Tibial nerve (tissue), 4 donors: ENCODE results near the gene NDUFS5. TPM values are rescaled to one million over a fixed set of nuclear protein-coding genes. Genes with fewer than 3 reads are reported as not detected.

ENCODE experiments used
- DNase-seq, 2 donors: peaks; one replicate each; pipeline ENCODE4 v3.0.0-alpha.2; 2019; ENCODE audit warnings: low spot score in 2 of 2
- H3K27ac ChIP-seq, 4 donors: fragments of 200-600 bp; sonication (generic) in 3 of 4; one replicate each; pipeline ENCODE4 v1.5.1; 2017 to 2019; ENCODE audit warnings: mild to moderate bottlenecking in 1 of 4
- H3K27me3 ChIP-seq, 2 donors: fragments of 200-600 bp; sonication (generic) in 1 of 2; one replicate each; pipeline versions ENCODE4 v1.5.1 to v1.6.0; 2017 to 2019
- H3K36me3 ChIP-seq, 3 donors: fragments of 200-600 bp; sonication (generic); one replicate each; pipeline ENCODE4 v1.5.1; 2018 to 2019
- H3K4me1 ChIP-seq, 4 donors: fragments of 200-600 bp; sonication (generic) in 3 of 4; one replicate each; pipeline ENCODE4 v1.5.1; 2017 to 2019
- H3K4me3 ChIP-seq, 4 donors: fragments of 200-600 bp; sonication (generic) in 3 of 4; one replicate each; pipeline ENCODE4 v1.5.1; 2017 to 2019; ENCODE audit warnings: mild to moderate bottlenecking in 1 of 4, moderate library complexity in 1 of 4
- H3K9me3 ChIP-seq, 4 donors: fragments of 200-600 bp; sonication (generic) in 3 of 4; one replicate each; pipeline ENCODE4 v1.5.1; 2017 to 2019
- EP300 ChIP-seq, 2 donors: sonication (generic); formaldehyde crosslinking; IDR thresholded peaks; one replicate each; pipeline ENCODE4 v1.6.1; 2017; ENCODE audit warnings: antibody characterized with exemption in 2 of 2, mild to moderate bottlenecking in 1 of 2
- POLR2A ChIP-seq, 2 donors: fragments of 450-650 bp; IDR thresholded peaks; one replicate each; pipeline ENCODE4 v1.6.1; 2017; ENCODE audit warnings: antibody characterized with exemption in 2 of 2, mild to moderate bottlenecking in 2 of 2, moderate library complexity in 2 of 2
- WGBS, 2 donors: methylation state at CpG; one replicate each; pipeline ENCODE4 v1.1.5; 2018; 5-methylcytosine and 5-hydroxymethylcytosine counted together
- total RNA-seq, 4 donors: library from RNA; depleted of rRNA; stranded (reverse); fragments of >200 nt; gene quantifications; one replicate each; pipeline ENCODE4 v1.1.0, GENCODE V29; 2016
- TF ChIP-seq, protein P1 (sequence below), 5 experiments: fragments of 200-600 bp in 3 of 5; fragments of 450-650 bp in 2 of 5; sonication (generic) in 3 of 5; IDR thresholded peaks; one replicate each; pipeline ENCODE4 v1.5.1; 2016 to 2019; ENCODE audit warnings: antibody characterized with exemption in 5 of 5, mild to moderate bottlenecking in 3 of 5, moderate library complexity in 2 of 5

The NDUFS5 gene
- total RNA-seq, 4 donors from 2014 or later, result 281 to 424 (median 345) TPM

DNA sequence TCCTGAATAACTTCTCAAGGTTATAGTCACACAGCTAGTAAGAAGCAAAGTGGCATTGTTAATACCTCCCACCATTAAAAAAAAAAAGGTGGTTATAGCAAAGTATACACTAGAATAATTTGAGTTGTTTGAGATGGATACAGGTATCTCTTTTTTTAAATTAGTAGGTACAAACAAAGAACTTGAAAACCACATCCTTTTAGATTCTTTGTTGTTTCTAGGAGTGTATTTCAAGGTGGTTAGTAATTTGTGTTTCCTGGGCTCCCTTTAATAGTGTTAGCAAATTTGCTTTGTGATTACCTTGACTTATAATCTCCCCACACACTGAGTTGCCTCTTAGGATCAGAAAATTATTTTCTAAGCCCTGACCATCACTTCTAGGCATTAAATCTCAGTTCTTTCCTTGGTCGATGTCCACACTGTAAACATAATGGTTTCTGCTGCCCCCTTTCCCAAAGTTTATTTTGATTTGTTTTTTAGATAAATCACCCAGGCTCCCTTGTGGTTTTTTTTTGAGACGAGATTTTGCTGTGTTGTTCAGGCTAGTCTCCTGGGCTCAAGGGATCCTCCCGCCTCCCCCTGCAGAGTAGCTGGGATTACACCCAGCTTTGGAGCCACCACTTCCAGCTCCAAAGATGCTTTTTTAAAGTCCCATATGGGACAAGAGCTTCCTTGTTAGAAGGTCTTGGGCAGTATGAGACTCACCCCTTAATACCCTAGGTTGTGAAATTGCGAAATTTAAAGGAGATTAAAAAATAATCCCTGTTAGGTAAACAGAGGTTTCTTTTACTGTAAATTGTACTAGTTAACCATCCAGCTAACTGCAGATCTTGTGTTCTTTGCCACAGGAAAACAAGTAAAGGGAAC, 28.9 kb upstream of the NDUFS5 start:
- no peak overlapping the region for H3K4me3 ChIP-seq
- no peak for DNase-seq
- TF ChIP-seq POLR2A (IDR thresholded peaks at IDR 0.05) (no peak), EP300 (IDR thresholded peaks at IDR 0.05) (no peak)
- TF ChIP-seq, protein P1, sequence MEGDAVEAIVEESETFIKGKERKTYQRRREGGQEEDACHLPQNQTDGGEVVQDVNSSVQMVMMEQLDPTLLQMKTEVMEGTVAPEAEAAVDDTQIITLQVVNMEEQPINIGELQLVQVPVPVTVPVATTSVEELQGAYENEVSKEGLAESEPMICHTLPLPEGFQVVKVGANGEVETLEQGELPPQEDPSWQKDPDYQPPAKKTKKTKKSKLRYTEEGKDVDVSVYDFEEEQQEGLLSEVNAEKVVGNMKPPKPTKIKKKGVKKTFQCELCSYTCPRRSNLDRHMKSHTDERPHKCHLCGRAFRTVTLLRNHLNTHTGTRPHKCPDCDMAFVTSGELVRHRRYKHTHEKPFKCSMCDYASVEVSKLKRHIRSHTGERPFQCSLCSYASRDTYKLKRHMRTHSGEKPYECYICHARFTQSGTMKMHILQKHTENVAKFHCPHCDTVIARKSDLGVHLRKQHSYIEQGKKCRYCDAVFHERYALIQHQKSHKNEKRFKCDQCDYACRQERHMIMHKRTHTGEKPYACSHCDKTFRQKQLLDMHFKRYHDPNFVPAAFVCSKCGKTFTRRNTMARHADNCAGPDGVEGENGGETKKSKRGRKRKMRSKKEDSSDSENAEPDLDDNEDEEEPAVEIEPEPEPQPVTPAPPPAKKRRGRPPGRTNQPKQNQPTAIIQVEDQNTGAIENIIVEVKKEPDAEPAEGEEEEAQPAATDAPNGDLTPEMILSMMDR (IDR thresholded peaks at IDR 0.05), result no peak
- peaks cover 0 to 60% (median 9%) of the 10 kb centered on the region in 4 donors for H3K4me1 ChIP-seq
- no peaks in the 10 kb centered on the region for H3K9me3 ChIP-seq
- peaks cover 0 to 40% (median 9%) of the 10 kb centered on the region in 3 donors for H3K36me3 ChIP-seq
- WGBS, 2 donors, result 26 to 40% methylated on average over 4 of the region's 4 CpGs
- no peaks in the 10 kb centered on the region for H3K27me3 ChIP-seq
- H3K27ac ChIP-seq, result peak overlapping the region in 3 of 4 donors; percentile 56 to 71 (median 69)

DNA sequence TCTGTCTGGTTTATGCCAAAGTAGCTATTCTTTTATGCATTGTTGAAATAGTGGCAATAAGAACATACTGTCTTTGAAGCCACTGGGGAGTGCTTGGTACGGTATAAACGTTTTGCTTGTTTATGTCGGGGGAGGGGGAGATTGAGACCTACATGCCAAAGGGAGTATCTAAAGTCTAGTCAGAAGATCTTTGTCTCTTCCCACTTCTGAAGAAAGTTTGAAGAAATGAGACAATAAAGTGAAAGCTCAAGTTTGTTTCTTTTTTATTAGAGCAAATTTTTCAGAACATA, 28.3 kb upstream of the NDUFS5 start:
- no peak for DNase-seq
- H3K9me3 ChIP-seq, result no peaks in the 10 kb centered on the region
- peaks cover 0 to 60% (median 10%) of the 10 kb centered on the region in 4 donors for H3K4me1 ChIP-seq
- no peak overlapping the region for H3K4me3 ChIP-seq
- no peaks in the 10 kb centered on the region for H3K27me3 ChIP-seq
- WGBS, 2 donors, result 20 to 28% methylated on average over 3 of the region's 3 CpGs
- peaks cover 0 to 45% (median 9%) of the 10 kb centered on the region in 3 donors for H3K36me3 ChIP-seq
- TF ChIP-seq EP300 (IDR thresholded peaks at IDR 0.05) (no peak), POLR2A (IDR thresholded peaks at IDR 0.05) (no peak)
- TF ChIP-seq, protein P1 (IDR thresholded peaks at IDR 0.05), result no peak
- H3K27ac ChIP-seq, result peak overlapping the region in 2 of 4 donors; percentile 69 to 71

DNA sequence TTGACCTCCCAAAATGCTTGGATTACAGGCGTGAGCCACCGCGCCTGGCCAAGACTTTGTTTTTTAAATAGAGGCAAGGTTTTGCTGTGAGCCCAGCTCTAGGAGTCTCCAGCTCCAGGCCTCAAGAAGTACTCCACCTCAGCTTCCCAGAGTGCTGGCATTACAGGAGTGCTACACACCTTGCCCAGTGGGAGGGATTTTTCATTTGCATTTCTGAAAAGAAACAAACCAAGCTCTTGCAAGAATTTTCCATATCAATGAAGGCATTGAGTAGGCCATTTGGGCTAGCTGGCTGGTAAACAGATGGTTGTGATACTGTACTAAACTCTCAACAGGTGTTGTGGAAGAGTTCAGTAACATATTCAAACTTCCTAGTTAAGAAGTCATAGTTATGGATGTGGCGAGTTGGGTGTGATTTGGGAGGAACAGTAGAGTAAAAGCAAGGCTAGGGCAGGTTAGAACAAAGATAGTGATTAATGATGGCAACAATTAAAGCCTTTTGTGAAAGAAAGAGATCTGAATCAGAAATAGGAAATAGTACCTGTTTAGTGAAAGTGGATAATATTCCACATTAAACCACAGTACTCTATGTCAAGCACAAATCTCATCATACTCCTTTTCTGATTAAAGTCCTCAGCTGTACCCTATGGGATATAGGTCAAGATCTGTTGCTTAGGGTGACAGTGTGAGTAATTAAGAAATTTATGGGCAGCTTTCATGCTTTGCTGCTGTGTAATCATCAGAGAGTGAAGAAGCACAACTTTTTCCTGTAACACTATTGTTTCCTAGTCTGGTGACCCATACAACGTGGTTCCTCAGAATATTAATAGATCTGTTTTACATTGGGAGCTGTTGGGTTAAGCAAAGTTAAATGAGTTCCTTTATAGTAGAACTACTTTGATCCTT, 24.4 kb upstream of the NDUFS5 start:
- Histone ChIP-seq H3K27me3 (no peaks in the 10 kb centered on the region), H3K27ac (no peak overlapping the region), H3K4me3 (no peak overlapping the region), H3K4me1 (peaks cover 0 to 30% (median 8%) of the 10 kb centered on the region in 4 donors), H3K36me3 (peaks cover 0 to 71% (median 20%) of the 10 kb centered on the region in 3 donors), H3K9me3 (no peaks in the 10 kb centered on the region)
- TF ChIP-seq POLR2A (IDR thresholded peaks at IDR 0.05), result no peak
- TF ChIP-seq EP300 (IDR thresholded peaks at IDR 0.05), result no peak
- TF ChIP-seq, protein P1 (IDR thresholded peaks at IDR 0.05), result no peak
- DNase-seq, result no peak
- 83 to 87% methylated on average over 5 of the region's 5 CpGs for WGBS, 2 donors

DNA sequence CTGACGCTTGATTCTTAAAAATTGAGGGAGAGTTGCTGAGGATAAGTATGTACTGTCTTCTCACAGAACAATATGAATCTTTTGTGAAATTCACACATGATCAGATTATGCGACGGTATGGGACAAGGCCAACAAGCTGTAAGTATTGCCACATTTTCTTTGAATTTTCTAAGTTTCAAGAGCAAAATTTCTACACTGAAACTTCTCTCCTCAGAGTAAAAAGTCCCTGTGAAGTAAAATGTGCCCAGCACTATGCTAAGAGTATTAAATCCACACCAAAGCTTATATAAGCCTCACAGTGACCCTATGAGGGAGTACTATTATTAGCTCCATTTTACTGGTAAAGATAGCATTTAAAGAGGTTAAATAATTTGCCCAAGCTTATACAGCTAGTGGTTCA, 22.9 kb upstream of the NDUFS5 start:
- 45 to 55% methylated on average over 3 of the region's 3 CpGs for WGBS, 2 donors
- H3K36me3 ChIP-seq, result peaks cover 0 to 86% (median 20%) of the 10 kb centered on the region in 3 donors
- H3K27me3 ChIP-seq, result no peaks in the 10 kb centered on the region
- TF ChIP-seq, protein P1 (IDR thresholded peaks at IDR 0.05), result no peak
- TF ChIP-seq EP300 (IDR thresholded peaks at IDR 0.05), result no peak
- TF ChIP-seq POLR2A (IDR thresholded peaks at IDR 0.05), result no peak
- peaks cover 0 to 15% (median 2%) of the 10 kb centered on the region in 4 donors for H3K4me1 ChIP-seq
- no peaks in the 10 kb centered on the region for H3K9me3 ChIP-seq
- H3K27ac ChIP-seq, result peak overlapping the region in 2 of 4 donors; percentile 31 to 57
- H3K4me3 ChIP-seq, result no peak overlapping the region
- DNase-seq, result no peak
